Measurements from ENCODE around the gene MUC21. TPM values are rescaled to one million over a fixed set of nuclear protein-coding genes. Genes with fewer than 3 reads are reported as not detected.

Gene MUC21
- total and polyA plus RNA-seq, 4 donors = 0.20 to 0.75 TPM; not detected in 2

DNA sequence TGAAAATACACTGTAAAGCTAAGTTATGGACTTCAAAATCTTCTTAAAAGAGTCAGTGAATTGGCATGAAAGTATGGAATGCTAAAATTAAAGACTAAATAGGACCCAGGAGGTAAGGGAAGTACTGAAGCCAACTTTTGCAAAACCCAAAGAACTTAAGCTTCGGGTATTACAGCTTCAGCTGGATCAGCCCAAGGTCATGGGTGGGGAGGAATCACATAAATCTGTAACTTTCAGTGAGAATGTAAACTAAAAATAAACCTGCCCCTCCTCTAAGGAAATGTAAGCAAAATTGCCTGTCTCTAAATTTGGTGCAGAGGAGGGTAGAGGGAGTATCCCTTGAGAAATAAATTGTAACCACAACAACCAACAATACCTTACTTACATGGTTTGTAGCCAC is 4.4 kb upstream of the MUC21 start:
- Histone ChIP-seq H3K27ac (ENCODE audit: low read depth in 1 of 2, low read length in 2 of 2) (no peak overlapping the region), H3K9me3 (ENCODE audit: control insufficient read depth, low read length) (no peaks in the 10 kb centered on the region), H3K4me3 (ENCODE audit: low read length in 2 of 2) (no peak overlapping the region), H3K27me3 (ENCODE audit: control insufficient read depth in 1 of 2, insufficient read depth in 2 of 2, low read length in 1 of 2) (peaks cover 0 to 2% of the 10 kb centered on the region in 2 donors), H3K4me1 (ENCODE audit: control insufficient read depth in 1 of 2, insufficient read depth in 2 of 2, low read length in 2 of 2) (no peaks in the 10 kb centered on the region), H3K36me3 (ENCODE audit: control insufficient read depth in 1 of 2, insufficient read depth in 2 of 2, low read length in 1 of 2) (no peaks in the 10 kb centered on the region)
- intact Hi-C loops (cut with DNase I) = no loop called here
- 37 to 41% methylated on average over 1 of the region's 1 CpG for WGBS, 2 donors
- DNase-seq (no peak), ATAC-seq (ENCODE audit: low FRiP score) (no peak)

GRCh38 chr6:30979690-30980089 is 3.8 kb upstream of the MUC21 start:
- 51 to 60% methylated on average over 4 of the region's 4 CpGs for WGBS, 2 donors
- H3K9me3 ChIP-seq (ENCODE audit: control insufficient read depth, low read length) = no peaks in the 10 kb centered on the region
- peaks cover 0 to 2% of the 10 kb centered on the region in 2 donors for H3K27me3 ChIP-seq (ENCODE audit: control insufficient read depth in 1 of 2, insufficient read depth in 2 of 2, low read length in 1 of 2)
- DNase-seq (no peak), ATAC-seq (ENCODE audit: low FRiP score) (no peak)
- H3K27ac ChIP-seq (ENCODE audit: low read depth in 1 of 2, low read length in 2 of 2) = no peak overlapping the region
- no peaks in the 10 kb centered on the region for H3K4me1 ChIP-seq (ENCODE audit: control insufficient read depth in 1 of 2, insufficient read depth in 2 of 2, low read length in 2 of 2)
- no peak overlapping the region for H3K4me3 ChIP-seq (ENCODE audit: low read length in 2 of 2)
- no peaks in the 10 kb centered on the region for H3K36me3 ChIP-seq (ENCODE audit: control insufficient read depth in 1 of 2, insufficient read depth in 2 of 2, low read length in 1 of 2)
- intact Hi-C loops (cut with DNase I) = no loop called here

DNA sequence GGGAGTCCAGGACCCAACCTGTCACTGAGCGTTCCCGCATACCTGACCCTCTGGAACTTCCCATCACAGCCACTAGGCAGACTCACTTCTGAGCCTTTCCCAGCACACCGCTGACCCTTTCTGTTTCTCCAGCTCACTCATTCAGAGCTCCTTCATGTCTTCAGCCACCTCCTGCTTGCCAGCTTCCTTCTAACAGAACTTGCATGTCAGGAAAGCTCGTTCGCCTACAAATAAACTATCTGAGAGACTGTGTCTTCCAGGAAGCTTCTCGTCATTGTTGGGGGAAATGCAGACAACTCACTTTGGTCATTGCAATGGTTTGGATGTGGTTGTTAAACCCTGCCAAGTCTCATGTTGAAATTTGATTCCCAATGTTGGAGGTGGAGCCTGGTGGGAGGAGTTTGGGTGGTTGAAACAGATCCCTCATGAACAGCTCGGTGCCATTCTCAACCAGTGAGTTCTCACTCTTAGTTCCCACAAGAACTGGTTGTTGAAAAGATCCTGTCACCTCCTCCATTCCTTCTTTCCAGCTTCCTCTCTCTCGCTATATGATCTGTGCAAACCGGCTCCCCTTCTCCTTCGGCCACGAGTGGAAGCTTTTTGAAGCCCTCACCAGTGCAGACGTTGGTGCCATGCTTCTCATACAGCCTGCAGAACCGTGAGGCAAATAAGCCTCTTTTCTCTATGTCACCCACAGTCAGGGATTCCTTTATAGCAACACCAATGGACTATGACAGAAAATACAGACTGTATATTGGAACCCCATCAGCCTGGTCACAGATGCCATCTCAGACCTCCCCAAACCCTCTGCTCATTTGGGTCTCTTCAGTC is 1.4 kb upstream of the MUC21 start:
- Histone ChIP-seq H3K9me3 (ENCODE audit: control insufficient read depth, low read length) (no peaks in the 10 kb centered on the region), H3K27me3 (ENCODE audit: control insufficient read depth in 1 of 2, insufficient read depth in 2 of 2, low read length in 1 of 2) (peaks cover 0 to 2% of the 10 kb centered on the region in 2 donors), H3K36me3 (ENCODE audit: control insufficient read depth in 1 of 2, insufficient read depth in 2 of 2, low read length in 1 of 2) (no peaks in the 10 kb centered on the region), H3K27ac (ENCODE audit: low read depth in 1 of 2, low read length in 2 of 2) (no peak overlapping the region), H3K4me1 (ENCODE audit: control insufficient read depth in 1 of 2, insufficient read depth in 2 of 2, low read length in 2 of 2) (no peaks in the 10 kb centered on the region), H3K4me3 (ENCODE audit: low read length in 2 of 2) (no peak overlapping the region)
- intact Hi-C loops (cut with DNase I) = no loop called here
- DNase-seq (no peak), ATAC-seq (ENCODE audit: low FRiP score) (no peak)
- 3 to 5% methylated on average over 13 of the region's 13 CpGs for WGBS, 2 donors

DNA sequence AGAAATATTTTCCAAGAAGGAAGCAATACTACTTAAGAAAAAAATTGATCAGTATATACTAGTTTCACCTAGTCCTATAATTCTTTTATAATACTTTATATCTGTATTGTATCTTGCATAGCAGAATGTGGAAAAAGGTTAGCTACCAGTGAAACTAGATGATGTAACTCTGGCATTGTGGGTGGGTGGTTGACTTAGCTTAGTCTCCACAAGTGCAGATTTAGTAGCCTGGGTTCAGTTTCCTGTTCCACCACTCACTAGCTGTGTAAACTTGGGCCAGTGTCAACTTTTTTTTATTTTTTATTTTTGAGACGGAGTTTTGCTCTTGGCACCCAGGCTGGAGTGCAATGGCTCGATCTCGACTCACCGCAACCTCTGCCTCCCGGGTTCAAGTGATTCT is 2.0 kb downstream of the MUC21 start:
- Histone ChIP-seq H3K27me3 (ENCODE audit: control insufficient read depth in 1 of 2, insufficient read depth in 2 of 2, low read length in 1 of 2) (no peaks in the 10 kb centered on the region), H3K4me3 (ENCODE audit: low read length in 2 of 2) (no peak overlapping the region), H3K9me3 (ENCODE audit: control insufficient read depth, low read length) (no peaks in the 10 kb centered on the region), H3K27ac (ENCODE audit: low read depth in 1 of 2, low read length in 2 of 2) (no peak overlapping the region), H3K36me3 (ENCODE audit: control insufficient read depth in 1 of 2, insufficient read depth in 2 of 2, low read length in 1 of 2) (no peaks in the 10 kb centered on the region), H3K4me1 (ENCODE audit: control insufficient read depth in 1 of 2, insufficient read depth in 2 of 2, low read length in 2 of 2) (no peaks in the 10 kb centered on the region)
- 56 to 58% methylated on average over 5 of the region's 5 CpGs for WGBS, 2 donors
- ATAC-seq (ENCODE audit: low FRiP score) = no peak
- no peak for DNase-seq
- intact Hi-C loops (cut with DNase I) = no loop called here

DNA sequence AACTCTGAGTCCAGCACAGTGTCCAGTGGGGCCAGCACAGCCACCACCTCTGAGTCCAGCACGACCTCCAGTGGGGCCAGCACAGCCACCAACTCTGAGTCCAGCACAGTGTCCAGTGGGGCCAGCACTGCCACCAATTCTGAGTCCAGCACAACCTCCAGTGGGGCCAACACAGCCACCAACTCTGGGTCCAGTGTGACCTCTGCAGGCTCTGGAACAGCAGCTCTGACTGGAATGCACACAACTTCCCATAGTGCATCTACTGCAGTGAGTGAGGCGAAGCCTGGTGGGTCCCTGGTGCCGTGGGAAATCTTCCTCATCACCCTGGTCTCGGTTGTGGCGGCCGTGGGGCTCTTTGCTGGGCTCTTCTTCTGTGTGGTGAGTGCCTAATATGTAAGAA is 3.8 kb downstream of the MUC21 start:
- intact Hi-C loops (cut with DNase I) = no loop called here
- H3K27me3 ChIP-seq (ENCODE audit: control insufficient read depth in 1 of 2, insufficient read depth in 2 of 2, low read length in 1 of 2) = no peaks in the 10 kb centered on the region
- H3K9me3 ChIP-seq (ENCODE audit: control insufficient read depth, low read length) = no peaks in the 10 kb centered on the region
- ATAC-seq (ENCODE audit: low FRiP score) (no peak), DNase-seq (no peak)
- H3K36me3 ChIP-seq (ENCODE audit: control insufficient read depth in 1 of 2, insufficient read depth in 2 of 2, low read length in 1 of 2) = no peaks in the 10 kb centered on the region
- no peaks in the 10 kb centered on the region for H3K4me1 ChIP-seq (ENCODE audit: control insufficient read depth in 1 of 2, insufficient read depth in 2 of 2, low read length in 2 of 2)
- no peak overlapping the region for H3K4me3 ChIP-seq (ENCODE audit: low read length in 2 of 2)
- WGBS, 2 donors = 87 to 90% methylated on average over 6 of the region's 6 CpGs
- no peak overlapping the region for H3K27ac ChIP-seq (ENCODE audit: low read depth in 1 of 2, low read length in 2 of 2)

DNA sequence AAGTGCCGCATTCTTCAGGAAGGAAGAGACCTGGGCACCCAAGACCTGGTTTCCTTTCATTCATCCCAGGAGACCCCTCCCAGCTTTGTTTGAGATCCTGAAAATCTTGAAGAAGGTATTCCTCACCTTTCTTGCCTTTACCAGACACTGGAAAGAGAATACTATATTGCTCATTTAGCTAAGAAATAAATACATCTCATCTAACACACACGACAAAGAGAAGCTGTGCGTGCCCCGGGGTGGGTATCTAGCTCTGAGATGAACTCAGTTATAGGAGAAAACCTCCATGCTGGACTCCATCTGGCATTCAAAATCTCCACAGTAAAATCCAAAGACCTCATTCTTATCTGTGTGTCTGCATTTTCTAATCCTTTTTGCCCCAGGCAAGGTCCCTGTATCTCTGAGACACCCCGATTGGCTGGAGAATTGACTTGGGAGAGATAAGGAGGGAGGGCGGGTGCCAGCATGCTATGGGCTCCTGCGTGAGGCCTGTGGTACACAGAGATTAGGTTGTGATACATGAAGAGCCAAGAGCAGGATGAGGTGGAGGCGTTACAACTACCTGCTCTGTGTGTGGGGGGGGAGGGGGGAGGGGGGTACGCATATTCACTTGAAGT is 4.8 kb downstream of the MUC21 start:
- Histone ChIP-seq H3K9me3 (ENCODE audit: control insufficient read depth, low read length) (no peaks in the 10 kb centered on the region), H3K4me1 (ENCODE audit: control insufficient read depth in 1 of 2, insufficient read depth in 2 of 2, low read length in 2 of 2) (no peaks in the 10 kb centered on the region), H3K27ac (ENCODE audit: low read depth in 1 of 2, low read length in 2 of 2) (no peak overlapping the region), H3K4me3 (ENCODE audit: low read length in 2 of 2) (no peak overlapping the region), H3K36me3 (ENCODE audit: control insufficient read depth in 1 of 2, insufficient read depth in 2 of 2, low read length in 1 of 2) (no peaks in the 10 kb centered on the region), H3K27me3 (ENCODE audit: control insufficient read depth in 1 of 2, insufficient read depth in 2 of 2, low read length in 1 of 2) (no peaks in the 10 kb centered on the region)
- intact Hi-C loops (cut with DNase I) = no loop called here
- DNase-seq = no peak
- ATAC-seq (ENCODE audit: low FRiP score) = no peak
- 85 to 88% methylated on average over 9 of the region's 9 CpGs for WGBS, 2 donors

DNA sequence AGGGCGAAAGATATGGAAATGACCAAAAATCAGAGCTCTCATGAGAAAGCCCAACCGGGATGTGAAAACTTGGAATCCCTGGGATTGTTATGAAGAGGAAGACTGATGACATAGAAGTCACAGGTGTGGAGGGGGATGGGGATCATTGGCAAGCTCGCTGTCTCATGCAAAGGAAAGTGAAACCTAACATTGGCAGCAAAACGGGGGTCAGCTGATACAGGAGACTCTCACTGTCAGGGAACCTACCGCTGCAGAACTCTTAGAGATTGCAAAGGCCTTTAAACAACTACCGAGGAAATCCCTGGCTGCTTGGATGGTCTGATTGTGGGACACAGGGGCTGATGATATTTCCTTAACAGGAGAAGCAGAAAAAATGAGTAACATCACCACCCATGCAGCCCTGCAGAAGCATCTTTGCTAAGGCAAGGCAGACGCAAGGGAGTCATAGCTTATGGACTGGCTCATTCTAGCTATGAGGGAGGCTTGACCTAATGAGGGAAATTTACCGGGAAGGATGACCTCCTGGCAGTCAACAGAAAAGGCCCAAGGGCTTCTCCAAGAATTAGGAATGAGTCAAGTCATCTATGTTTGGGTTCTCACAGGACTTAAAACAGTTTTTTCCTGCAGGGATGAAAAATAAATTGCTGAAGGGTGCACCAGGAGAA is 7.0 kb downstream of the MUC21 start:
- no peaks in the 10 kb centered on the region for H3K9me3 ChIP-seq (ENCODE audit: control insufficient read depth, low read length)
- no peak overlapping the region for H3K4me3 ChIP-seq (ENCODE audit: low read length in 2 of 2)
- DNase-seq (no peak), ATAC-seq (ENCODE audit: low FRiP score) (no peak)
- no peak overlapping the region for H3K27ac ChIP-seq (ENCODE audit: low read depth in 1 of 2, low read length in 2 of 2)
- intact Hi-C loops (cut with DNase I) = no loop called here
- H3K4me1 ChIP-seq (ENCODE audit: control insufficient read depth in 1 of 2, insufficient read depth in 2 of 2, low read length in 2 of 2) = no peaks in the 10 kb centered on the region
- WGBS, 2 donors = 70 to 72% methylated on average over 8 of the region's 8 CpGs
- H3K27me3 ChIP-seq (ENCODE audit: control insufficient read depth in 1 of 2, insufficient read depth in 2 of 2, low read length in 1 of 2) = no peaks in the 10 kb centered on the region
- no peaks in the 10 kb centered on the region for H3K36me3 ChIP-seq (ENCODE audit: control insufficient read depth in 1 of 2, insufficient read depth in 2 of 2, low read length in 1 of 2)

- Histone ChIP-seq H3K9me3 (ENCODE audit: control insufficient read depth, low read length) (no peaks in the 10 kb centered on the region), H3K27ac (ENCODE audit: low read depth in 1 of 2, low read length in 2 of 2) (no peak overlapping the region), H3K36me3 (ENCODE audit: control insufficient read depth in 1 of 2, insufficient read depth in 2 of 2, low read length in 1 of 2) (no peaks in the 10 kb centered on the region), H3K4me3 (ENCODE audit: low read length in 2 of 2) (no peak overlapping the region), H3K4me1 (ENCODE audit: control insufficient read depth in 1 of 2, insufficient read depth in 2 of 2, low read length in 2 of 2) (no peaks in the 10 kb centered on the region), H3K27me3 (ENCODE audit: control insufficient read depth in 1 of 2, insufficient read depth in 2 of 2, low read length in 1 of 2) (no peaks in the 10 kb centered on the region)
- no peak for ATAC-seq (ENCODE audit: low FRiP score)
- 72 to 83% methylated on average over 2 of the region's 2 CpGs for WGBS, 2 donors
- DNase-seq = no peak
- intact Hi-C loops (cut with DNase I) = no loop called here
Measured at GRCh38 chr6:30991891-30992290, 8.4 kb downstream of the MUC21 start.
